Suprapubic skin (tissue), 4 donors: Measurements from ENCODE around the gene PPP2R3A. TPM values are rescaled to one million over a fixed set of nuclear protein-coding genes. Genes with fewer than 3 reads are reported as not detected.

Experiments used
- DNase-seq, 2 donors: peaks; one replicate each; pipeline ENCODE4 v3.0.0-alpha.2; 2019; ENCODE audit warnings: low spot score in 2 of 2
- H3K27ac ChIP-seq: fragments of 200-600 bp; sonication (generic); one replicate; pipeline ENCODE4 v1.5.1; 2019
- H3K27me3 ChIP-seq: fragments of 200-600 bp; sonication (generic); one replicate; pipeline ENCODE4 v1.5.1; 2019
- H3K36me3 ChIP-seq: fragments of 200-600 bp; sonication (generic); one replicate; pipeline ENCODE4 v1.5.1; 2019
- H3K4me1 ChIP-seq: fragments of 200-600 bp; sonication (generic); one replicate; pipeline ENCODE4 v1.5.1; 2019
- H3K4me3 ChIP-seq: fragments of 200-600 bp; sonication (generic); one replicate; pipeline ENCODE4 v1.5.1; 2019; ENCODE audit warnings: mild to moderate bottlenecking
- H3K9me3 ChIP-seq: fragments of 200-600 bp; sonication (generic); one replicate; pipeline ENCODE4 v1.5.1; 2019
- CTCF ChIP-seq, 2 donors: fragments of 200-600 bp in 1 of 2; fragments of 450-650 bp in 1 of 2; sonication (generic) in 1 of 2; IDR thresholded peaks; one replicate each; pipeline ENCODE4 v1.5.1; 2016 to 2019; ENCODE audit warnings: antibody characterized with exemption in 2 of 2, mild to moderate bottlenecking in 1 of 2, moderate library complexity in 1 of 2
- EP300 ChIP-seq: sonication (generic); formaldehyde crosslinking; IDR thresholded peaks from one replicate; pipeline ENCODE4 v1.6.1; 2017; ENCODE audit warnings: antibody characterized with exemption
- POLR2A ChIP-seq, 2 donors: fragments of 450-650 bp; IDR thresholded peaks; one replicate each; pipeline ENCODE4 v1.6.1; 2017; ENCODE audit warnings: antibody characterized with exemption in 2 of 2, mild to moderate bottlenecking in 2 of 2, moderate library complexity in 2 of 2
- POLR2AphosphoS5 ChIP-seq, 3 donors: sonication (generic); formaldehyde crosslinking; IDR thresholded peaks; one replicate each; pipeline ENCODE4 v1.6.1; 2017; ENCODE audit warnings: antibody characterized with exemption in 3 of 3
- WGBS: methylation state at CpG from one replicate; pipeline ENCODE4 v1.1.5; 2018; 5-methylcytosine and 5-hydroxymethylcytosine counted together
- total RNA-seq, 4 donors: library from RNA; depleted of rRNA; stranded (reverse); fragments of >200 nt; gene quantifications; one replicate each; pipeline ENCODE4 v1.1.0, GENCODE V29; 2016

Gene PPP2R3A
- total RNA-seq, 4 donors from 2014 or later: 51.2 to 71.7 (median 52.9) TPM

- Histone ChIP-seq H3K36me3 (no peaks in the 10 kb centered on the region), H3K4me1 (peaks cover 39% of the 10 kb centered on the region), H3K27me3 (no peaks in the 10 kb centered on the region), H3K9me3 (no peaks in the 10 kb centered on the region), H3K27ac (peak overlapping the region; percentile 98), H3K4me3 (peak overlapping the region; percentile 71)
- peak; percentile 98 to 99 for DNase-seq
- 0% methylated on average over 36 of the region's 64 CpGs for WGBS
- TF ChIP-seq POLR2AphosphoS5 (IDR thresholded peaks at IDR 0.05) (peak in 2 of 3 donors; percentile 75 to 95), EP300 (no peak), POLR2A (IDR thresholded peaks at IDR 0.05) (peak; percentile 41 to 61)
Observed at GRCh38 chr3:136196401-136197158, 231.1 kb downstream of the PPP2R3A start.

GRCh38 chr3:136197159-136197793, 231.7 kb downstream of the PPP2R3A start:
- DNase-seq: no peak
- Histone ChIP-seq H3K4me3 (peak overlapping the region; percentile 71), H3K9me3 (no peaks in the 10 kb centered on the region), H3K4me1 (peaks cover 32% of the 10 kb centered on the region), H3K27me3 (no peaks in the 10 kb centered on the region), H3K27ac (peak overlapping the region; percentile 98), H3K36me3 (no peaks in the 10 kb centered on the region)
- TF ChIP-seq CTCF (IDR thresholded peaks at IDR 0.05): no peak
- TF ChIP-seq POLR2A (IDR thresholded peaks at IDR 0.05): no peak
- TF ChIP-seq POLR2AphosphoS5 (IDR thresholded peaks at IDR 0.05): no peak
- no peak for TF ChIP-seq EP300
- WGBS: 19% methylated on average over 14 of the region's 15 CpGs

Other genes with a start within 250 kb of the PPP2R3A start
- gene MSL2, start 230.6 kb downstream of the PPP2R3A start, total RNA-seq: 10 to 100 TPM; 25.4 to 71.1 (median 44.0) TPM